HG02938 (cell line): ENCODE results near the gene DTD1.

Experiments
- ATAC-seq: cut with Tn5 transposase; IDR thresholded peaks from one replicate; pipeline ENCODE4 v1.9.1; 2021; ENCODE audit warnings: mild to moderate bottlenecking, moderate library complexity; ENCODE audit not compliant: unreplicated experiment

Gene DTD1

GRCh38 chr20:18587665-18588573, at the start of gene DTD1:
Gene DTD1, plus strand, starts transcription at chr20:18588054. Its CDS starts 19 bp downstream, at chr20:18588073.
- ATAC-seq, result peak; percentile 89

GRCh38 chr20:18541741-18542140, 46.1 kb upstream of the DTD1 start:
- ATAC-seq, result no peak

GRCh38 chr20:18543216-18543615, 44.6 kb upstream of the DTD1 start:
- no peak for ATAC-seq

GRCh38 chr20:18543932-18544331, 43.9 kb upstream of the DTD1 start:
- no peak for ATAC-seq

GRCh38 chr20:18545566-18545965, 42.3 kb upstream of the DTD1 start:
- no peak for ATAC-seq

GRCh38 chr20:18548465-18548864, 39.4 kb upstream of the DTD1 start:
- ATAC-seq, result no peak

GRCh38 chr20:18553746-18554145, 34.1 kb upstream of the DTD1 start:
- no peak for ATAC-seq

GRCh38 chr20:18566892-18567738, 20.7 kb upstream of the DTD1 start, which contains the start of gene SMIM26:
Gene SMIM26, plus strand, starts transcription at chr20:18567432. Its CDS starts 47 bp downstream, at chr20:18567479.
- ATAC-seq, result peak; percentile 99

- ATAC-seq, result peak; percentile 28
These were observed 20.1 kb upstream of the DTD1 start for GRCh38 chr20:18567739-18568091.

GRCh38 chr20:18571009-18571408, 16.8 kb upstream of the DTD1 start:
- ATAC-seq, result no peak

GRCh38 chr20:18571578-18571977, 16.3 kb upstream of the DTD1 start:
- ATAC-seq, result no peak

GRCh38 chr20:18577942-18578341, 9.9 kb upstream of the DTD1 start:
- ATAC-seq, result no peak

GRCh38 chr20:18578581-18578980, 9.3 kb upstream of the DTD1 start:
- no peak for ATAC-seq

GRCh38 chr20:18580012-18580411, 7.8 kb upstream of the DTD1 start:
- ATAC-seq, result no peak

- no peak for ATAC-seq
These were observed 2.7 kb upstream of the DTD1 start for GRCh38 chr20:18585134-18585533.

- no peak for ATAC-seq
These were observed 700 bp downstream of the DTD1 start for GRCh38 chr20:18588574-18588933.

GRCh38 chr20:18589941-18590674, 2.3 kb downstream of the DTD1 start:
- no peak for ATAC-seq

GRCh38 chr20:18596270-18596669, 8.4 kb downstream of the DTD1 start:
- ATAC-seq, result no peak

GRCh38 chr20:18609741-18610140, 21.9 kb downstream of the DTD1 start:
- no peak for ATAC-seq

GRCh38 chr20:18611492-18611891, 23.6 kb downstream of the DTD1 start:
- ATAC-seq, result no peak

GRCh38 chr20:18613553-18613952, 25.7 kb downstream of the DTD1 start:
- ATAC-seq, result no peak
